DND-41 (cell line): ENCODE data around the gene FAM156B.
"Not testable (repeated sequence)": the region's sequence is repeated elsewhere in the genome, so short reads cannot be mapped to it uniquely, and the experiment has no call there.

Experiments
- ATAC-seq: fragments of 200-7000 bp; cut with Tn5 transposase; 3 replicates; pipeline ENCODE4 v1.9.1; 2021; ENCODE audit warnings: low read depth; ENCODE audit not compliant: insufficient read depth
- DNase-seq: peaks from one replicate; pipeline ENCODE4 v3.0.0-alpha.2; 2020
- H2AFZ ChIP-seq: 2 replicates; pipeline ENCODE4 v1.6.0; 2012; ENCODE audit warnings: low read depth, low read length
- H3K27ac ChIP-seq: 2 replicates; pipeline ENCODE4 v1.5.1; 2012; ENCODE audit warnings: low read length, inconsistent platforms
- H3K27me3 ChIP-seq: fragments of 200-600 bp; sonication (generic); 2 replicates; pipeline ENCODE4 v1.6.0; 2012; ENCODE audit warnings: low read length, mild to moderate bottlenecking, inconsistent platforms; ENCODE audit not compliant: insufficient read depth, poor library complexity
- H3K36me3 ChIP-seq: 2 replicates; pipeline ENCODE4 v1.5.1; 2012; ENCODE audit warnings: low read length, inconsistent platforms; ENCODE audit not compliant: insufficient read depth
- H3K4me1 ChIP-seq: 2 replicates; pipeline ENCODE4 v1.5.1; 2012; ENCODE audit warnings: mild to moderate bottlenecking, low read length; ENCODE audit not compliant: insufficient read depth
- H3K4me2 ChIP-seq: 2 replicates; pipeline ENCODE4 v1.6.0; 2012; ENCODE audit warnings: mild to moderate bottlenecking, moderate library complexity, low read length, inconsistent platforms; ENCODE audit not compliant: insufficient read depth
- H3K4me3 ChIP-seq, 2 experiments: fragments of 200-600 bp in 1 of 2; shearing (Covaris generic) in 1 of 2; 2 replicates each; pipeline ENCODE4 v1.5.1; 2012 to 2016; ENCODE audit warnings: inconsistent platforms in 2 of 2, low read length in 2 of 2, mild to moderate bottlenecking in 2 of 2, low read depth in 1 of 2, moderate library complexity in 1 of 2
- H3K79me2 ChIP-seq: 2 replicates; pipeline ENCODE4 v1.6.0; 2012; ENCODE audit warnings: low read length, inconsistent platforms; ENCODE audit not compliant: insufficient read depth
- H3K9ac ChIP-seq: 2 replicates; pipeline ENCODE4 v1.6.0; 2012; ENCODE audit warnings: low read depth, mild to moderate bottlenecking, inconsistent platforms, low read length, moderate library complexity
- H3K9me3 ChIP-seq: 2 replicates; pipeline ENCODE4 v1.5.1; 2012; ENCODE audit warnings: low read length, moderate library complexity, mild to moderate bottlenecking, inconsistent platforms; ENCODE audit not compliant: insufficient read depth, severe bottlenecking
- H4K20me1 ChIP-seq: 2 replicates; pipeline ENCODE4 v1.6.0; 2012; ENCODE audit warnings: low read length; ENCODE audit not compliant: insufficient read depth
- CTCF ChIP-seq: IDR thresholded peaks from 2 replicates; pipeline ENCODE4 v1.5.1; 2012; ENCODE audit warnings: borderline replicate concordance, low read length, moderate library complexity, mild to moderate bottlenecking; ENCODE audit not compliant: poor library complexity, severe bottlenecking; ENCODE audit errors: extremely low read depth
- EZH2 ChIP-seq: IDR thresholded peaks from 3 replicates; pipeline ENCODE4 v1.6.1; 2012; ENCODE audit warnings: borderline replicate concordance, low read depth, mild to moderate bottlenecking, moderate library complexity, low read length, inconsistent platforms; ENCODE audit not compliant: severe bottlenecking

FAM156B gene

DNA sequence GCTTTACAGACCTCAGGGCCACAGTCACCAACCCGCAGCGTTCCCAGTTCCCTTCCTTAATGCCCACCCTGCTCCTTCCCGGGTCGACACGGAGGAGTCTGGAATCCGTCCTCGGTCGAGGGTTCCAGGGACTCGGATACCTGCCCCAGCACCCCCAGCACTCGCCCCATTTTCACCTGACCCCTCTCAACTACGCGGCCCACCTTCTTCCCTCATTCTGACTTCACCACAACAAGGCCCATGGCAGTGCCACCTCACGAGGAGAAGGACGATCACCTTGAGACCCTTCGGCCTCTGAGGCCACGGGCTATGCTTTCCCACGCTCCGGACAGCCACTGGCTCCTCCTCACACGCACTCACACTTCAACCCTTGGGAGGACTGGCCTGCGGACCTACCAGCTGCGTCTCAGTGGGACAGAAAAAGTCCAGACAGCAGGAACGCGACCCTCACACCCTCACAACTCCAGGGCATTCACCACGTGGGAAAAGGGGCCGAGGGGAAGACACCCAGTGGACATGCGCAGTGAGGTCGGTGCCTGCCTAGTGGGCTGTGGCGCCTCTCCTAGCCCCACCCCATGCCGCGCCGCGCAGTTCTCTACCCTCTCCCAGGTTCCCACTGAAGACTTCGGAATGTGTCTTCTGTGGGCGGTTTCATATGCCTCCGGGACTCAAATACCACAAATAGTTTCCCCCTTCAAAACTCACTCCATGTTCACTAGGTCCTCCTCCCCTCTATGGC lies 29.4 kb upstream of the FAM156B start, which contains the start of gene XAGE3:
Gene XAGE3 (minus strand): TSS at position 474 of the 739 bp plus-strand sequence. CDS start 950 bp downstream, outside the sequence.
- Histone ChIP-seq H3K4me3 (no peak within 1 kb of the TSS), H3K4me1 (no peaks in the 10 kb centered on the region), H3K9me3 (no peaks in the 10 kb centered on the region), H3K4me2 (no peak within 1 kb of the TSS), H3K9ac (no peak within 1 kb of the TSS), H4K20me1 (no peaks in the 10 kb centered on the region), H3K27me3 (no peaks in the 10 kb centered on the region), H3K27ac (no peak within 1 kb of the TSS), H2AFZ (no peak within 1 kb of the TSS), H3K36me3 (no peaks in the 10 kb centered on the region), H3K79me2 (no peaks in the 10 kb centered on the region)
- no peak for TF ChIP-seq EZH2
- no peak for TF ChIP-seq CTCF
- DNase-seq (no peak), ATAC-seq (no peak)

GRCh38 chrX:52870046-52870445 lies 27.1 kb upstream of the FAM156B start:
- no peaks in the 10 kb centered on the region for H3K4me1 ChIP-seq
- no peaks in the 10 kb centered on the region for H3K9me3 ChIP-seq
- ATAC-seq (no peak), DNase-seq (no peak)
- TF ChIP-seq EZH2 (no peak), CTCF (no peak)
- no peak overlapping the region for H3K9ac ChIP-seq
- no peaks in the 10 kb centered on the region for H3K27me3 ChIP-seq
- no peaks in the 10 kb centered on the region for H3K79me2 ChIP-seq
- no peak overlapping the region for H3K4me3 ChIP-seq
- no peak overlapping the region for H3K4me2 ChIP-seq
- no peak overlapping the region for H3K27ac ChIP-seq
- H3K36me3 ChIP-seq, result no peaks in the 10 kb centered on the region
- no peaks in the 10 kb centered on the region for H4K20me1 ChIP-seq
- no peak overlapping the region for H2AFZ ChIP-seq

GRCh38 chrX:52873825-52874224 lies 23.3 kb upstream of the FAM156B start:
- not testable (repeated sequence) for H3K79me2 ChIP-seq, H3K27me3 ChIP-seq, H3K4me1 ChIP-seq, H3K9me3 ChIP-seq, H2AFZ ChIP-seq, ATAC-seq, DNase-seq, H3K36me3 ChIP-seq, H3K4me3 ChIP-seq, H3K4me2 ChIP-seq, H4K20me1 ChIP-seq, H3K9ac ChIP-seq, H3K27ac ChIP-seq

DNA sequence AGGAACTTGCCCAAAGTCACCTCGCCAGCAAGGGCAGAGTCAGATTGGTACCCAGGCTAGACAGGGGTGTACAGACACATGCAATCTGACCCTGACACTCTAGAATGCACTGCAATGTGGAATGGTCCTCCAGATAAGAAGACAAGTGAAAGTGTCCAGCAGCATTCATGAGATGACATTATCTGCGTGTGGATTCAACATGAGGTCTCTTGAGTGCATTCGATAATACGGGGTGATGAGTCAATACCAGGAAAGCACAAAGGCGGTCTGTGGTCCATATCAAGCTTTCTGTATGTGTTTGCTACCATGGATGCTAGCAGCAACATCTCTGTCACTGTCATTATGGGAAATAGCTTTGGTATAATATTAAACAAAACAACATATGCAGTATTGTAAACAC lies 22.5 kb upstream of the FAM156B start:
- no peak for TF ChIP-seq CTCF
- TF ChIP-seq EZH2, result no peak
- Histone ChIP-seq H3K9me3 (no peaks in the 10 kb centered on the region), H2AFZ (no peak overlapping the region), H3K9ac (no peak overlapping the region), H3K4me2 (no peak overlapping the region), H3K27ac (no peak overlapping the region), H3K36me3 (no peaks in the 10 kb centered on the region), H4K20me1 (no peaks in the 10 kb centered on the region), H3K27me3 (no peaks in the 10 kb centered on the region), H3K79me2 (no peaks in the 10 kb centered on the region), H3K4me3 (no peak overlapping the region), H3K4me1 (no peaks in the 10 kb centered on the region)
- DNase-seq (no peak), ATAC-seq (no peak)

DNA sequence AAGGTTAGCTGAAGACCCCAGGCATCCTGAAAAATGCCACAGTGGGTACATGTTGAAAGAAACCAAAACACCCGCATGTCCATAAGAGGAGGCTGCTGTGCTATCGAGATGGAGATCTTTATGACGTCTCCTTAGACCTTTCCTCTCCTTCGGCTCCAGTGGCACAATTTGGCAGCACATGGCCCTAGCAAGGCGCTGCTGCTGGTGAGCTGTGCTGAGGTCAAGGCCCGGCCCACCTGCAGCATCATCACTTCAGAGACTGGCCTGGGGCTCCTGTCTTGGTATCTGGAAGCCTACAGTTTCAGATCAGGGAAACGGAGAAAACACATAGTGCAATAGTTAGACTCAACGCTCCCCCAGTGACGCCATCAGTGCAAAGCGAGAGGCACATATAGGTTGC lies 21.7 kb upstream of the FAM156B start:
- H3K9ac ChIP-seq, H3K4me2 ChIP-seq, H3K9me3 ChIP-seq, H3K4me1 ChIP-seq, H2AFZ ChIP-seq, ATAC-seq, DNase-seq, H3K27me3 ChIP-seq, H3K27ac ChIP-seq, H3K4me3 ChIP-seq, H4K20me1 ChIP-seq, H3K79me2 ChIP-seq, H3K36me3 ChIP-seq: not testable (repeated sequence)

- H3K27me3 ChIP-seq, result not testable (repeated sequence)
These were observed 20.7 kb upstream of the FAM156B start for GRCh38 chrX:52876386-52876785.

More at GRCh38 chrX:52876386-52876785, 20.7 kb upstream of the FAM156B start:
- ATAC-seq, H3K9ac ChIP-seq, H3K36me3 ChIP-seq, H3K9me3 ChIP-seq, H3K27ac ChIP-seq, DNase-seq, H4K20me1 ChIP-seq, H3K4me3 ChIP-seq, H2AFZ ChIP-seq, H3K4me2 ChIP-seq, H3K79me2 ChIP-seq, H3K4me1 ChIP-seq: not testable (repeated sequence)
